RKO (cell line): ENCODE results near the gene APPBP2.
"Not testable (repeated sequence)": the region's sequence is repeated elsewhere in the genome, so short reads cannot be mapped to it uniquely, and the experiment has no call there.

ENCODE experiments used
- DNase-seq: peaks from one replicate; pipeline ENCODE4 v3.0.0-alpha.2; 2016; ENCODE audit warnings: low spot score

Gene APPBP2

DNA sequence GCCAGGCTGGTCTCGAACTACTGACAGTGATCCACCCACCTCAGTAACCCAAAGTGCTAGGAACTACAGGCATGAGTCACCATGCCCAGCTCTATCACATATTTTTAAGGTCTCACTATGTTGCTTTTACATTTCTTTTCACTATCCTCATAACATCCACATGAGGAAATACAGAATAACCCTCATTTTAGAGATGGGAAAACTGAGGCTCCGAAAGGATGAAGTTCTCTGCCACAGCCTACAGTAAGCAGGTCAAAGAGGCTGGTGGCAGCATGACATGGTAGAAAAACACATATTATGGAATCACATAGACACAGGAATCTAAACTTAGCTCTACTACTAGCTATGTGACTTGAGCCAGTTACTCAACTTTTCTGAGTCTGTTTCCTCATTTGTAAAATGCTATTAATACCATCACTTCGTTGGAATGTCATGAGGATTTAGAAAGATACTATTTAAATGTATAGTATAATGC, 32.2 kb downstream of the APPBP2 start:
- no peak for DNase-seq

DNA sequence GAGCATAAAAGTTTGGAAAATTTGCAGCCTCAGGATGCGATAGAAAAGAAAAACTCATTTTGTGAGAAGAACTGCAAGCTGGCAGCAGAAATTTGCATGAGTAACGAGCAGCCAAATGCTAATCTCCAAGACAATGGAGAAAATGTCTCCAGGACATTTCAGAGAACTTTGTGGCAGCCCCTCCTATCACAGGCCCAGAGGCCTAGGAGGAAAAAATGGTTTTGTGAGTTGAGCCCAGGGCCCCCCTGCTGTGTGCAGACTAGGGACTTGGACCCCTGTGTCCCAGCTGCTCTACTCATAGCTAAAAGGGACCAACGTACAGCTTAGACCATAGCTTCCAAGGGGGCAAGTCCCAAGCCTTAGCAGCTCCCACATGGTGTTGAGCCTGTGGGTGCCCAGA, 34.3 kb downstream of the APPBP2 start:
- no peak for DNase-seq

GRCh38 chr17:60490594-60490993, 35.4 kb downstream of the APPBP2 start:
- DNase-seq, result not testable (repeated sequence)

DNA sequence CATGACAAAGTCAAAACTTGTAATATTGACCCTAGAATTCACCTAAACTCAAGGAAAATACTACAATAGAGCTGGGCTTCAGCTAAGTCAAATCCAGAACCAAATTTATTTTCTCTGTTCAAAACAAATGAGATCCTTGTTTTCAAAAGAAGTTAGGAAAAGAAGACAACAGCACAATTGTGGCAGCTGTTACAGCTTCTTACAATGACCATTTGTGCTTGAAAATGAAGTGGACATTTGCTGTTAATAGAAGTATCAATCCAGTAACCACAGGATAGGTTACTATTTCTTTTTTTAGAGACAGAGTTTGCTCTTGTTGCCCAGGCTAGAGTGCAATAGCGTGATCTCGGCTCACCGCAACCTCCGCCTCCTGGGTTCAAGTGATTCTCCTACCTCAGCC, 44.4 kb downstream of the APPBP2 start:
- no peak for DNase-seq

DNA sequence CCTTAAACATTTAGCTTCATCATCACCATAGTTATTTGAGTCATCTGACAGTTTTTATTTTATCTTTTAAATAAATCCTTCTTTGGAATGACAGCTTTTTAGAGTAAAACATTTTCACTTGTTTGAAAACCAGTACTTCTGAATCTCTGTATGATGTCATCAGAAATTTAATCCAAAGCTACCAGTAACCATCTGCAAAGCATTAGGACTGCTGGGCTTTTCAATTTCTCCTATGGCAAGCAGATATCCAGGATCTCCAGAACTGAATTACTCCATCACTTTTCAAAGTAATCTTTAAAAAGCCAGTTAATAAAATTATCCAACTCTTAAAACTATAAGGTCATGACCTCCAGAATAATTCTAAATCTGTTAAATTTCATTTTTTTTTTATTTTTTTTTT, 52.3 kb downstream of the APPBP2 start:
- DNase-seq, result no peak

- no peak for DNase-seq
These were observed 53.6 kb downstream of the APPBP2 start for GRCh38 chr17:60472449-60472848.

DNA sequence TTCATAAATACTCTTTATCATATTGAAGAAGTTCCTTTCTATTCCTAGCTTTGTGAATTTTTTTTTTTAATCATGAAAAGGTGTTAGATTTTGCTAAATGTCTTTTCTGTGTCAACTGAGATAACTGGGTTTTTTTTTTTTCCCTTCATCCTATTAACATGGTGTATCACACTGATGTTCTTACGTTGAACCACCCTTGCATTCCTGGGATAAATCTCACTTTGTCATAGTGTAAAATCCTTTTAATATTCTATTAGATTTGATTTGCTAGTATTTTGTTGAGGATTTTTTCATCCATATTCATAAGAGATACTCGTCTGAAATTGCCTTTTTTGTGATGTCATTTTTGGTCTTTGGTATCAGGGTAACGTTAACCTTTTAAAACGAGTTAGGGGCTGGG, 54.6 kb downstream of the APPBP2 start:
- no peak for DNase-seq

GRCh38 chr17:60468371-60468770, 57.7 kb downstream of the APPBP2 start:
- DNase-seq, result no peak

GRCh38 chr17:60464343-60464742, 61.7 kb downstream of the APPBP2 start:
- DNase-seq, result no peak

- no peak for DNase-seq
These were observed 62.7 kb downstream of the APPBP2 start for GRCh38 chr17:60463157-60463835.

GRCh38 chr17:60461584-60461983, 64.5 kb downstream of the APPBP2 start:
- DNase-seq, result no peak

DNA sequence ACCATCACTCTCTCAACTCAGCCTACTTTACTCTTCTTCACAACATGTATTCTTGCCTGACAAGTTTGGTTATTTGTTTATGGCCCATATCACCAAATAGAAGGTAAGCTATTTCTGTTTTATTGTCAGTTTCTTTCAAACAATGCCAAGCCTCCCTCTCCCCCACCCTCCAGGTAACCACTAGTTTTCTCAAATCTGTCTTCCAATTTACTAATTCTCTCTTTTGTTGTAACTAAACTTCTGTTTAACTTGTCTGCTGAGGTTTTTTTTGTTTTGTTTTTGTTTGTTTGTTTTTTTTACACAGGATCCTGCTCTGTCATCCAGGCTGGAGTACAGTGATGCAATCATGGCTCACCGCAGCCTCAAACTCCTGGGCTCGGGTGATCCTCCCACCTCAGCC, 68.9 kb downstream of the APPBP2 start:
- no peak for DNase-seq

DNA sequence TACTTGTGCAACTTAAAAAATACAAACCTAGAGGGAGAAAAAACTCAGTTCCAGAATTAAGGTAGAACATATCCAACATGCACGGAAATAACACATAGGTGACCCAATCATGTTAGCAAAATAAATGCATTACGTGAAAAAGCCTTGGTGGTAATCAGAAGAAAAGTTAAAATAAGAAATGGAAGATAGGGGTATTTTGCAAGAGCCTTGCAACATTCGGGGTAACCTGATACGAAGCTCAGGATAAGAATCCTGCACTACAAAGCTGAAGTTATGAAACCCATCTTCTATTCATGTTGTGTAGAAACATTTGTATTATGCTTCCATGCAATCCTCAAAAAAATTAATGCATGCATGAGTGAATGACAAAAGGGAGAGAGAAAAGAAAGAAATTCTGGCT, 70.7 kb downstream of the APPBP2 start:
- DNase-seq, result no peak

DNA sequence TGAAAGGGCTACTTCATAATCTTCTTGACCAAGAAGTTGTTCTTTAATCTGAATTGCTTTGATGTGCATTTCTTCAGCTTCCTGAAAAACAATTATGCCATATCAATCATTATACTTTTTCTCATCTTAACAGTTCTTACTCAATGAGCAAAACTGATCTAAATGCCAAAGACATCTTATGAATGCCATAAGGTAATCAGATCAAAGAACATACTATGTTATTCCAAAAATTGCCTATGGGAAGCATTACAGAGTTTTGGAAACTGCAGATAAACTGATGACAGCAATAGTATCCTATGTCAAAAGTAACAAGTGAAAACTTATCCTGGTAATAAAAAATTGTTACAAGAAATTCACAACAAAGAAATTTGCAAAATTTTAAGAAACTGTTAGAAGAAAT, 74.1 kb downstream of the APPBP2 start:
- no peak for DNase-seq

DNA sequence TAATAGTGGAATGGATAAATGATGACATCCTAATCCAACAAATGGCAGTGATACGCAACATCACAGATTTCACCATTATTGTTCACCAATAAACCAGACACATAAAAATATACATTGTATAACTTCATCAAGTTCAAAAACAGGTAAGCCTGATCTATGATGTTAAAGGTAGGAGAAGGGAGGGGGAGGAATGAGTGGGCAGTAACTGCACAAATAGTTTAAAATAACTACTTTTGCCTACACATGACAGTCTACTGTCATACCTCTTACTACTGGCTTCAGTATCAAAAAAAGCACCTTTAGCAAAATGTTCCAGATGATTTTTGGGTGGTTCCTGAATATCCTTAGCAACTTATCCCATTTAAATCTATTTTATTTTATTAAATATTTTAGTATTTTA, 75.0 kb downstream of the APPBP2 start:
- DNase-seq, result no peak

- no peak for DNase-seq
These were observed 78.7 kb downstream of the APPBP2 start for GRCh38 chr17:60447375-60447774.

DNA sequence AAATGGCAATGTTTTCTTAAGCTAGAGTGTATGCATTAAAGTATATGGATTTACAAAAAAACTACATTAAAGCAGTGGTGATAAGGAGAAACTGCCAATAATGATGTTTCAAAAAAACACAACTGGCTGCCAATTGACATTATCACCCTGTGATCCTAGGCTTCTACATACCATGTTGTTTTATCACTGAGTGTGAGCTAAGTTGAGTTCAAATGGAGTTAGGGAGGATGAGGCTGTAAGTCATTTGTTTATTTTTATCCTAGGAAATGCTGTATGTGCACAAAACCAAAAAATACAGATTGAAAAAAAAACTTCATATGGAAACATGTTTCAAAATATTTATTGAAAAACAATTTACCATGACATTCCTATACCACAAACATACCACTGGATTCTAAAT, 80.9 kb downstream of the APPBP2 start:
- no peak for DNase-seq

GRCh38 chr17:60443713-60444112, 82.3 kb downstream of the APPBP2 start:
- DNase-seq, result no peak

GRCh38 chr17:60442271-60443173, 83.5 kb downstream of the APPBP2 start:
- peak; percentile 40 for DNase-seq

DNA sequence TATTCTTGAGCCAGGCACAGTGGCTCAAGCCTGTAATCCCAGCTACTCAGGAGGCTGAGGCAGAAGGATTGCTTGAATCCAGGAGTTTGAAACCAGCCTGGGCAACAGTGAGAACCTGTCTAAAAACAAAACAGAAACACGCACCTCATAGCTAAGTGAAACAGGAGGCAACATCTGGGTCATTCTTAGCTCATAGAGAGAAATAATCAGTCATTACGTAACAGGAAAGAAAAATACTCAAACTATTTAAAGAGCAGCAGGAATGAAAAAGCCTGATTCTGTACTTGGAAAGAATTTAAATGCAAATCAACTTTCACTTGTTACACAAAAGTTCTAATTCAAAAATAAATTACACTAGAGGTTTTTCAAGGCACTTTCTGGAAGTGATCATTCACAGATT, 86.5 kb downstream of the APPBP2 start:
- peak; percentile 8 for DNase-seq

DNA sequence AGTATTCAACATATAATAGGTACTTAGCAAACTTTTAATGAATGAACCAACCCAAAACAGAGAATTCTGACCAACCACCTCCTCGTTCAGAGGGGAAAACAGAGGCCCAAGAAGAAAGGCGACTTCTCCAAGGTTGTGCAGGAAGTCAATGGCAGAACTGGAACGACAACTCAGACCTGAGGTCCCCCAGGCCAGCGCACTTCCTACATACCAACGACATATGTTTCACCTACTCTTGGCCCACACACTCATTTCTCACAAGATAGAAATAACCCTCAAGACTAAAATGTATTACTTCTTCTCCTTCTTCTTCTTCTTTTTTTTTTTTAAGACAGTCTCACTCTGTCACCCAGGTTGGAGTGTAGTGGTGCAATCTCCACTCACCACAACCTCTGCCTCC, 89.4 kb downstream of the APPBP2 start:
- DNase-seq, result no peak

GRCh38 chr17:60435244-60436167, 90.5 kb downstream of the APPBP2 start:
- DNase-seq, result peak; percentile 89
